Ishikawa (cell line): ENCODE measurements around the gene RNF186.

Experiments used
- CEBPB ChIP-seq: IDR thresholded peaks from 2 replicates; pipeline ENCODE4 v1.6.1; 2012
- CREB1 ChIP-seq: IDR thresholded peaks from 2 replicates; pipeline ENCODE4 v1.6.1; 2012; ENCODE audit warnings: low read depth
- EGR1 ChIP-seq: IDR thresholded peaks from 2 replicates; pipeline ENCODE4 v1.6.1; 2012
- EP300 ChIP-seq: IDR thresholded peaks from 2 replicates; pipeline ENCODE4 v1.6.1; 2012; ENCODE audit warnings: borderline replicate concordance
- FOXM1 ChIP-seq: IDR thresholded peaks from 2 replicates; pipeline ENCODE4 v1.6.1; 2012; ENCODE audit warnings: low read depth, borderline replicate concordance
- MAX ChIP-seq: IDR thresholded peaks from 2 replicates; pipeline ENCODE4 v1.6.1; 2012
- NFIC ChIP-seq: IDR thresholded peaks from 2 replicates; pipeline ENCODE4 v1.6.1; 2012
- RAD21 ChIP-seq: IDR thresholded peaks from 2 replicates; pipeline ENCODE4 v1.6.1; 2012; ENCODE audit warnings: low read depth
- REST ChIP-seq: IDR thresholded peaks from 2 replicates; pipeline ENCODE4 v1.6.1; 2012; ENCODE audit warnings: low read depth, mild to moderate bottlenecking
- TAF1 ChIP-seq: IDR thresholded peaks from 2 replicates; pipeline ENCODE4 v1.6.1; 2012; ENCODE audit warnings: low read depth, mild to moderate bottlenecking
- TEAD4 ChIP-seq: IDR thresholded peaks from 2 replicates; pipeline ENCODE4 v1.6.1; 2012
- USF1 ChIP-seq: IDR thresholded peaks from 2 replicates; pipeline ENCODE4 v1.6.1; 2012
- YY1 ChIP-seq: IDR thresholded peaks from 2 replicates; pipeline ENCODE4 v1.6.1; 2012; ENCODE audit warnings: low read depth

GRCh38 chr1:19819701-19820100, 4.6 kb upstream of the RNF186 start:
- TF ChIP-seq REST (no peak), EGR1 (no peak), TAF1 (no peak), YY1 (no peak), MAX (no peak), CREB1 (no peak), EP300 (no peak), RAD21 (no peak), FOXM1 (no peak), USF1 (no peak), CEBPB (no peak), TEAD4 (no peak), NFIC (no peak)
